Neuronal stem cell (in vitro differentiated cells): ENCODE measurements around the gene WFDC1.
"Not testable (repeated sequence)": the region's sequence is repeated elsewhere in the genome, so short reads cannot be mapped to it uniquely, and the experiment has no call there.

Experiments used
- DNase-seq: peaks from one replicate; pipeline ENCODE4 v3.0.0-alpha.2; 2013; ENCODE audit warnings: low spot score
- H2AFZ ChIP-seq: one replicate; pipeline ENCODE4 v1.6.1; 2013; ENCODE audit warnings: mild to moderate bottlenecking, low read length, inconsistent platforms
- H2AK5ac ChIP-seq: 2 replicates; pipeline ENCODE4 v1.6.1; 2013; ENCODE audit warnings: low read depth, mild to moderate bottlenecking, inconsistent platforms, low read length, moderate library complexity, mixed read lengths
- H2BK120ac ChIP-seq: 2 replicates; pipeline ENCODE4 v1.6.1; 2013; ENCODE audit warnings: low read depth, mild to moderate bottlenecking, inconsistent platforms, low read length, moderate library complexity, mixed read lengths
- H2BK12ac ChIP-seq: one replicate; pipeline ENCODE4 v1.6.1; 2013; ENCODE audit warnings: low read length, inconsistent platforms
- H2BK15ac ChIP-seq: 2 replicates; pipeline ENCODE4 v1.6.1; 2013; ENCODE audit warnings: mild to moderate bottlenecking, low read length, inconsistent platforms, mixed read lengths
- H2BK5ac ChIP-seq: one replicate; pipeline ENCODE4 v1.6.1; 2013; ENCODE audit warnings: inconsistent platforms, mild to moderate bottlenecking, low read length, moderate library complexity
- H3K14ac ChIP-seq: one replicate; pipeline ENCODE4 v1.6.1; 2013; ENCODE audit warnings: low read length, inconsistent platforms
- H3K18ac ChIP-seq: 2 replicates; pipeline ENCODE4 v1.6.1; 2013; ENCODE audit warnings: low read length, inconsistent platforms
- H3K23ac ChIP-seq: 2 replicates; pipeline ENCODE4 v1.6.1; 2013; ENCODE audit warnings: low read depth, mild to moderate bottlenecking, mixed read lengths, low read length, inconsistent platforms; ENCODE audit not compliant: poor library complexity
- H3K27ac ChIP-seq: replicated peaks from 3 replicates; pipeline ENCODE4 v1.5.1; 2013; ENCODE audit warnings: low read length, inconsistent platforms
- H3K27me3 ChIP-seq, 3 experiments: 2 replicates each; pipeline ENCODE4 v1.6.1; 2013; ENCODE audit warnings: low read length in 3 of 3, mild to moderate bottlenecking in 2 of 3, inconsistent platforms in 1 of 3, low read depth in 1 of 3, mixed read lengths in 1 of 3, moderate library complexity in 1 of 3; ENCODE audit not compliant: control insufficient read depth in 3 of 3, insufficient read depth in 3 of 3
- H3K36me3 ChIP-seq, 2 donors: replicated peaks in 1 of 2; 2 replicates each; pipeline ENCODE4 v1.6.1; 2013; ENCODE audit warnings: low read length in 2 of 2; ENCODE audit not compliant: control insufficient read depth in 2 of 2, insufficient read depth in 2 of 2
- H3K4ac ChIP-seq: 2 replicates; pipeline ENCODE4 v1.6.1; 2013; ENCODE audit warnings: inconsistent platforms, mild to moderate bottlenecking, low read length, moderate library complexity
- H3K4me1 ChIP-seq, 2 donors: 1 replicate in 1 of 2; 2 replicates in 1 of 2; pipeline ENCODE4 v1.6.1; 2013; ENCODE audit warnings: low read length in 2 of 2, low read depth in 1 of 2; ENCODE audit not compliant: control insufficient read depth in 2 of 2, insufficient read depth in 1 of 2
- H3K4me2 ChIP-seq: one replicate; pipeline ENCODE4 v1.6.1; 2013; ENCODE audit warnings: mild to moderate bottlenecking, low read length, inconsistent platforms; ENCODE audit not compliant: insufficient read depth, poor library complexity, severe bottlenecking
- H3K4me3 ChIP-seq, 2 donors: 2 replicates each; pipeline ENCODE4 v1.5.1; 2013; ENCODE audit warnings: low read length in 2 of 2, mild to moderate bottlenecking in 2 of 2, inconsistent platforms in 1 of 2, moderate library complexity in 1 of 2
- H3K79me1 ChIP-seq: one replicate; pipeline ENCODE4 v1.6.1; 2013; ENCODE audit warnings: low read depth, mild to moderate bottlenecking, inconsistent platforms, low read length, moderate library complexity
- H3K9ac ChIP-seq: one replicate; pipeline ENCODE4 v1.6.1; 2013; ENCODE audit warnings: mild to moderate bottlenecking, low read depth, low read length, inconsistent platforms; ENCODE audit not compliant: poor library complexity
- H3K9me3 ChIP-seq, 2 donors: replicated peaks in 1 of 2; 2 replicates each; pipeline versions ENCODE3 to v1.6.1; 2013; ENCODE audit warnings: low read length in 2 of 2, mild to moderate bottlenecking in 2 of 2, inconsistent platforms in 1 of 2, low read depth in 1 of 2, mixed read lengths in 1 of 2, moderate library complexity in 1 of 2; ENCODE audit not compliant: control insufficient read depth in 2 of 2, insufficient read depth in 1 of 2
- H4K8ac ChIP-seq: one replicate; pipeline ENCODE4 v1.6.1; 2013; ENCODE audit warnings: low read depth, mild to moderate bottlenecking, inconsistent platforms, low read length, moderate library complexity
- H4K91ac ChIP-seq: one replicate; pipeline ENCODE4 v1.6.1; 2013; ENCODE audit warnings: low read length, low read depth, mild to moderate bottlenecking, inconsistent platforms; ENCODE audit not compliant: poor library complexity
- WGBS, 2 donors: extraction: QIAGEN DNeasy Blood & Tissue Kit; methylation state at CpG; one replicate each; pipeline ENCODE4 v1.1.7; 2013; ENCODE audit warnings: missing lambda C conversion rate in 2 of 2, mixed read lengths in 1 of 2; ENCODE audit not compliant: insufficient read length in 2 of 2, insufficient replicate concordance in 1 of 2; ENCODE audit errors: extremely low coverage in 2 of 2; 5-methylcytosine and 5-hydroxymethylcytosine counted together

Gene WFDC1

DNA sequence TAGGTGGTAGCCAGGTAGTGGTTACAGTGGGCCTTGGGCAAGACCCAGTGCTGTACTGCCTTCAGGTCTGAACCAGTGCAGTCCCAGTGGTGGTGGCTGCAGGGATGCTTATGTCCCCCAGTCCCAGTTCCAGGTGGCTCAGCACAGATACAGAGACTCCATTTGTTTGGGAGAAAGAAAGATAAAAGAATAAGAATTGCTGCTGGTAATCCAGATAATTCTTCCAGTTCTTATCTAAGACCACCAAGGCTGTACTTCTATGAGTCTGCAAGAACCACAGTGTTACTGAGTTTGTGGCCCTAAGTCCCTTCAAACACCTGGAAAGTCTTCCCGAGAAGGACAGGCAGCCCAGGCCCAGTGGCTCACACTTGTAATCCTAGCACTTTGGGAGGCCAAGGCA is 39.8 kb downstream of the WFDC1 start:
- H3K36me3 ChIP-seq, result no peaks in the 10 kb centered on the region
- H3K23ac ChIP-seq, result no peak overlapping the region
- no peak overlapping the region for H3K4me3 ChIP-seq
- peak overlapping the region; percentile 7 for H2BK120ac ChIP-seq
- no peak for DNase-seq
- no peak overlapping the region for H2BK5ac ChIP-seq
- H3K18ac ChIP-seq, result no peak overlapping the region
- H4K8ac ChIP-seq, result no peak overlapping the region
- no CpG with 5 or more reads among the region's 1 CpG for WGBS, 2 donors
- peaks cover 0 to 3% of the 10 kb centered on the region in 2 donors for H3K4me1 ChIP-seq
- H2BK12ac ChIP-seq, result no peak overlapping the region
- no peak overlapping the region for H2AFZ ChIP-seq
- no peak overlapping the region for H2BK15ac ChIP-seq
- H2AK5ac ChIP-seq, result peak overlapping the region; percentile 19
- H3K27ac ChIP-seq, result no peak overlapping the region
- no peak overlapping the region for H4K91ac ChIP-seq
- no peak overlapping the region for H3K4ac ChIP-seq
- H3K27me3 ChIP-seq, result peaks cover 0 to 4% (median 0%) of the 10 kb centered on the region in 3 experiments
- peaks cover 1 to 4% of the 10 kb centered on the region in 2 donors for H3K9me3 ChIP-seq
- no peak overlapping the region for H3K14ac ChIP-seq
- no peak overlapping the region for H3K4me2 ChIP-seq
- H3K9ac ChIP-seq, result peak overlapping the region; percentile 26
- no peaks in the 10 kb centered on the region for H3K79me1 ChIP-seq

DNA sequence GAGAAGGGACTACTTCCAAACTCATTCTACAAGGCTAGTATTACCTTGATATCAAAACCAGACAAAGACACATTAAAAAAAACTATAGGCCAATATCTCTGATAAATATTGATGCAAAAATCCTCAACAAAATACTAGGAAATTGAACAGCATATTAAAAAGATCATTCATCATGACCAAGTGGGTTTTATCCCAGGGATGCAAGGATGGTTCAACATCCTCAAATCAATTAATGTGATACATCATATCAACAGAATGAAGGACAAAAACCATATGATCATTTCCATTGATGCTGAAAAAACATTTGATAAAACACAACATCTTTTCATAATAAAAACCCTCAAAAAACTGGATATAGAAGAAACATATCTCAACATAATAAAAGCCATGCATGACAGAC is 42.6 kb downstream of the WFDC1 start:
- not testable (repeated sequence) for H4K8ac ChIP-seq, H3K4me3 ChIP-seq, H3K9me3 ChIP-seq, H3K23ac ChIP-seq, H3K18ac ChIP-seq, H2AK5ac ChIP-seq, H3K27me3 ChIP-seq, H3K4me2 ChIP-seq, H3K14ac ChIP-seq, H3K4me1 ChIP-seq, H2AFZ ChIP-seq, H3K9ac ChIP-seq, H3K79me1 ChIP-seq, H2BK15ac ChIP-seq, H2BK120ac ChIP-seq, H2BK12ac ChIP-seq, H2BK5ac ChIP-seq, H3K36me3 ChIP-seq, H3K27ac ChIP-seq, H3K4ac ChIP-seq, H4K91ac ChIP-seq, DNase-seq

- no CpG with 5 or more reads among the region's 5 CpGs for WGBS, 2 donors
Observed at GRCh38 chr16:84339311-84339710, 44.6 kb downstream of the WFDC1 start.

DNA sequence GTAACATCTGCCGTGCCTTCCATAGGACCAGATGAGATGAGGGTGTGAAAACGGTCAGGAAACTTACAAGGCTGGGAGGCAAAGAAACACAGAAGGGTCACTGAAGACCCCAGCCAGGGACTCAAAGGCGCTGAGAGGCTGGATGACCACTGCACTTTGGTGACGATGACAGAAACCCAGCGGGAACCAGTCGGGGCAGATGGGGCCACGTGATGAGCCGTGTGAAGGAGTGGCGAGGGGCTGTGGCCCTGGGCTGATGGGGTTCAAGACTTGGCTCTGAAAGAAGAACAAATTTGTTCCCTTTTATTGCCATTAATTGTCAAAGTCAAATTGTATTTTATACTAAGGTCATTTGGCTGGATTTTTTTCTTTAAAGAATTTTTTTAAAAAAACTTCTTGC is 45.1 kb downstream of the WFDC1 start:
- no peak overlapping the region for H4K91ac ChIP-seq
- H3K4me1 ChIP-seq, result peaks cover 0 to 2% of the 10 kb centered on the region in 2 donors
- no peak overlapping the region for H4K8ac ChIP-seq
- no peak overlapping the region for H2BK15ac ChIP-seq
- no peak overlapping the region for H2AFZ ChIP-seq
- no peak overlapping the region for H2AK5ac ChIP-seq
- no peak overlapping the region for H3K4me2 ChIP-seq
- no peak overlapping the region for H2BK5ac ChIP-seq
- H3K36me3 ChIP-seq, result no peaks in the 10 kb centered on the region
- no peak overlapping the region for H3K4me3 ChIP-seq
- H3K18ac ChIP-seq, result no peak overlapping the region
- no peak overlapping the region for H3K23ac ChIP-seq
- WGBS, 2 donors, result no CpG with 5 or more reads among the region's 9 CpGs
- H2BK12ac ChIP-seq, result no peak overlapping the region
- no peak for DNase-seq
- H3K27me3 ChIP-seq, result peaks cover 0 to 14% (median 0%) of the 10 kb centered on the region in 3 experiments
- no peak overlapping the region for H3K27ac ChIP-seq
- H3K14ac ChIP-seq, result no peak overlapping the region
- no peaks in the 10 kb centered on the region for H3K79me1 ChIP-seq
- H3K4ac ChIP-seq, result no peak overlapping the region
- H2BK120ac ChIP-seq, result no peak overlapping the region
- H3K9ac ChIP-seq, result no peak overlapping the region
- H3K9me3 ChIP-seq, result peaks cover 3 to 4% of the 10 kb centered on the region in 2 donors

More at GRCh38 chr16:84339311-84339710, 44.6 kb downstream of the WFDC1 start:
- Histone ChIP-seq H3K4ac (no peak overlapping the region), H3K27ac (no peak overlapping the region), H3K18ac (no peak overlapping the region), H3K27me3 (peaks cover 0 to 10% (median 0%) of the 10 kb centered on the region in 3 experiments), H3K79me1 (no peaks in the 10 kb centered on the region), H2BK12ac (no peak overlapping the region), H3K9me3 (peaks cover 3 to 4% of the 10 kb centered on the region in 2 donors), H3K23ac (no peak overlapping the region), H2AK5ac (no peak overlapping the region), H3K4me2 (no peak overlapping the region), H2BK5ac (no peak overlapping the region), H4K8ac (no peak overlapping the region), H4K91ac (no peak overlapping the region), H2AFZ (no peak overlapping the region), H3K14ac (no peak overlapping the region), H2BK120ac (no peak overlapping the region), H3K9ac (no peak overlapping the region), H3K4me3 (no peak overlapping the region), H3K36me3 (no peaks in the 10 kb centered on the region), H3K4me1 (peaks cover 0 to 2% of the 10 kb centered on the region in 2 donors), H2BK15ac (no peak overlapping the region)
- DNase-seq, result no peak
